ENCODE data around the gene PAX4. TPM values are rescaled to one million over a fixed set of nuclear protein-coding genes. Genes with fewer than 3 reads are reported as not detected.

The PAX4 gene
- not detected in 2 replicates for total RNA-seq

GRCh38 chr7:127618042-127618441 lies at the start of gene PAX4:
PAX4 (minus strand) TSS chr7:127618142; CDS start chr7:127615928, 2,214 bp downstream.

DNA sequence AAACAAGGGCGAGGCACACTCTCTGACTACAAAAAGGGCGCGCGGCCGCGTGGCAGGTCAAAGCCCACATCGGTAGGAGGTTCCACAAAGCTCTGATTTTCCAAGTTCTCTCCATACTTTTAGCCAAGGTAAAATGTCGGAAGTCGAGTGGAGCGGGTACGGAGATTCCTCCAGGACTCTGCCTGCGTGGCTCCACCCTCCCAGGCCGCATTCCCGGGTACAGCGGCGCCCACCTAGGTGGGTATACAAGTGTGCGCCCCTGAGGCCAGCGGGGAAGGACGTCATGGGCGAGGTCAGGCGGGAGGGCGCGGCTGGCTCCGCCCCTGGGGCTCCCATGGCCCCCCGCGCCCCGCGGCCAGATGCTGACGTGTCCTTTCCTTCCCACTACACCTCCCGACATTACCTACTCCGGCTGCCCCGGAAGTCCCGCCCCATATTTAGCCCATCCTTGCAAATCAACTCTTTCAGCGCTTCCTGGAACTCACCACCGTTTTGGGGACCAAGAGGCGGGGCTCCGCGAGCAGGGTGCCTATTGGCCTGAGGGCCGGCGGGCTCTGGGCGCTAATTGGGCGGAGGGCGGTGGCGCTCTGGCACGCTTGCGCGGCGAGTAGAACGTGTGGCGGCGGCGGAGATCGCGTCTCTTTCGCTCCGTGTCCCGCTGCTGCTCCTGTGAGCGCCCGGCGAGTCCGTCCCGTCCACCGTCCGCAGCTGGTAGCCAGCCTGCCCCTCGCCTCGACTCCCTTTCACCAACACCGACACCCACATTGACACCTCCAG lies 33.8 kb upstream of the PAX4 start, which contains the start of gene SND1:
TSS of gene SND1 (plus strand) at position 639 of the 777 bp plus-strand sequence. CDS start 180 bp downstream, outside the sequence.

DNA sequence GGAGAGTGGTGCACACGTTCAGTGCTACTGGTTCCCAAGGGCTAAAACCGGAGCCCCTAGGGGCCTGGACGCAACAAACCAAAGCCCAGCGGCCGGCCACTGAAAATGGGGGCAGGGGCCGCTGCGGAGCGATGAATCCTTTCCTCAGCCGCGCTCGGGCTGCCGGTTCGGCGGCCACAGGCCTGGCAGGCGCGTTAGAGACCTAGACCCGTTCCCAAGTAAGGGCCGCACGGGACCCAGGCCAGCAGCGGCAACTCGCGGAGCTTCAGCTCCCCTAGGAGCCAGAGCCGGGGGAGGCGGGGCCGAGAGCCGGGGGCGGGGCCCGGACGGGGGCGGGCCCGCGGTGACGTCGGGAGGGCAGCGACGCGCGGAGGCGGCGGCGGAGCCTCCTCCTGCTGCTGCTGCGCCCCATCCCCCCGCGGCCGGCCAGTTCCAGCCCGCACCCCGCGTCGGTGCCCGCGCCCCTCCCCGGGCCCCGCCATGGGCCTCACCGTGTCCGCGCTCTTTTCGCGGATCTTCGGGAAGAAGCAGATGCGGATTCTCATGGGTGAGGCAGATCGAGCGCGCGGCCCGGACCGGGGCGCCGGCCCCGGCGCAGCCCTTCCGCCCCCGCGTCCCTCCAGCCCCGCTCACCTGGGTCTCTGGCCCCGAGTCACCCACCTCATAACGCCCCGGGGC lies 29.8 kb downstream of the PAX4 start, which contains the start of gene ARF5:
TSS of gene ARF5 (plus strand) at position 393 of the 678 bp plus-strand sequence. CDS start at position 481, 88 bp downstream.

GRCh38 chr7:127585044-127585953 lies 32.6 kb downstream of the PAX4 start, which contains the start of gene GCC1:
GCC1 (minus strand) TSS chr7:127585596; CDS start chr7:127585182, 414 bp downstream.

Other genes starting within 250 kb of the PAX4 start
- gene ZNF800, start 225.4 kb downstream of the PAX4 start, total RNA-seq, result 10.3 and 11.2 TPM in 2 replicates
- 17.4 and 19.3 TPM in 2 replicates for gene GCC1, start 32.5 kb downstream of the PAX4 start, total RNA-seq
- gene ARF5, start 29.7 kb downstream of the PAX4 start, total RNA-seq, result 114 and 155 TPM in 2 replicates
- gene FSCN3, start 24.4 kb downstream of the PAX4 start, total RNA-seq, result 0.66 and 1.6 TPM in 2 replicates
- 160 and 183 TPM in 2 replicates for gene SND1, start 34.1 kb upstream of the PAX4 start, total RNA-seq